ENCODE data around the gene MT1X. TPM values are rescaled to one million over a fixed set of nuclear protein-coding genes. Genes with fewer than 3 reads are reported as not detected.

The MT1X gene
- total and polyA plus RNA-seq, 2 donors from 2014 or later: 223 to 476 TPM

- Histone ChIP-seq H3K27ac (ENCODE audit: low read depth in 2 of 2, low read length in 2 of 2) (no peak overlapping the region), H3K9me3 (ENCODE audit: control insufficient read depth in 2 of 3, insufficient read depth in 1 of 3, low read length in 3 of 3) (no peaks in the 10 kb centered on the region), H3K4me3 (ENCODE audit: low read length in 3 of 3) (peak overlapping the region in 2 of 3 donors; percentile 65 to 80), H3K4me1 (ENCODE audit: control insufficient read depth in 2 of 3, insufficient read depth in 2 of 3, low read depth in 1 of 3, low read length in 3 of 3) (peaks cover 0 to 11% (median 0%) of the 10 kb centered on the region in 3 donors), H3K36me3 (ENCODE audit: control insufficient read depth in 2 of 3, insufficient read depth in 3 of 3, low read length in 3 of 3) (no peaks in the 10 kb centered on the region), H3K9ac (ENCODE audit: low read length in 3 of 3) (no peak overlapping the region), H3K27me3 (ENCODE audit: control insufficient read depth, insufficient read depth, low read length) (peaks cover 54% of the 10 kb centered on the region)
- DNase-seq (no peak), FAIRE-seq (no peak)
- TF ChIP-seq CTCF (IDR thresholded peaks at IDR 0.05; ENCODE audit: borderline replicate concordance, extremely low read depth, insufficient read depth): no peak
- intact Hi-C loops (cut with DNase I): no loop called here
These were observed 48.7 kb upstream of the MT1X start for GRCh38 chr16:56633535-56633934.

- no peak for DNase-seq
- no peak overlapping the region for H3K4me3 ChIP-seq (ENCODE audit: low read length in 3 of 3)
These were observed 47.4 kb upstream of the MT1X start for GRCh38 chr16:56634715-56635440.

GRCh38 chr16:56635441-56635967, 46.8 kb upstream of the MT1X start:
- no peak overlapping the region for H3K4me3 ChIP-seq (ENCODE audit: low read length in 3 of 3)
- no peak for FAIRE-seq
- intact Hi-C loops (cut with DNase I): no loop called here
- no peak for TF ChIP-seq CTCF (IDR thresholded peaks at IDR 0.05; ENCODE audit: borderline replicate concordance, extremely low read depth, insufficient read depth)
- no peaks in the 10 kb centered on the region for H3K36me3 ChIP-seq (ENCODE audit: control insufficient read depth in 2 of 3, insufficient read depth in 3 of 3, low read length in 3 of 3)
- peaks cover 72% of the 10 kb centered on the region for H3K27me3 ChIP-seq (ENCODE audit: control insufficient read depth, insufficient read depth, low read length)
- no peak for DNase-seq
- H3K27ac ChIP-seq (ENCODE audit: low read depth in 2 of 2, low read length in 2 of 2): no peak overlapping the region
- no peak overlapping the region for H3K9ac ChIP-seq (ENCODE audit: low read length in 3 of 3)
- H3K4me1 ChIP-seq (ENCODE audit: control insufficient read depth in 2 of 3, insufficient read depth in 2 of 3, low read depth in 1 of 3, low read length in 3 of 3): peaks cover 0 to 15% (median 0%) of the 10 kb centered on the region in 3 donors
- no peaks in the 10 kb centered on the region for H3K9me3 ChIP-seq (ENCODE audit: control insufficient read depth in 2 of 3, insufficient read depth in 1 of 3, low read length in 3 of 3)

More at GRCh38 chr16:56634715-56635440, 47.4 kb upstream of the MT1X start:
- no peak for TF ChIP-seq CTCF (IDR thresholded peaks at IDR 0.05; ENCODE audit: borderline replicate concordance, extremely low read depth, insufficient read depth)
- Histone ChIP-seq H3K9me3 (ENCODE audit: control insufficient read depth in 2 of 3, insufficient read depth in 1 of 3, low read length in 3 of 3) (no peaks in the 10 kb centered on the region), H3K27ac (ENCODE audit: low read depth in 2 of 2, low read length in 2 of 2) (no peak overlapping the region), H3K27me3 (ENCODE audit: control insufficient read depth, insufficient read depth, low read length) (peaks cover 67% of the 10 kb centered on the region), H3K4me1 (ENCODE audit: control insufficient read depth in 2 of 3, insufficient read depth in 2 of 3, low read depth in 1 of 3, low read length in 3 of 3) (peaks cover 0 to 15% (median 0%) of the 10 kb centered on the region in 3 donors), H3K36me3 (ENCODE audit: control insufficient read depth in 2 of 3, insufficient read depth in 3 of 3, low read length in 3 of 3) (no peaks in the 10 kb centered on the region), H3K9ac (ENCODE audit: low read length in 3 of 3) (no peak overlapping the region)
- no peak for FAIRE-seq
- intact Hi-C loops (cut with DNase I): no loop called here

All from kidney (tissue), 14 donors.